Suprapubic skin (tissue), 2 donors: ENCODE measurements around the gene TLX1.

Source experiments
- EP300 ChIP-seq: sonication (generic); formaldehyde crosslinking; IDR thresholded peaks from one replicate; pipeline ENCODE4 v1.6.1; 2017; ENCODE audit warnings: antibody characterized with exemption
- POLR2A ChIP-seq, 2 donors: fragments of 450-650 bp; IDR thresholded peaks; one replicate each; pipeline ENCODE4 v1.6.1; 2017; ENCODE audit warnings: antibody characterized with exemption in 2 of 2, mild to moderate bottlenecking in 2 of 2, moderate library complexity in 2 of 2

DNA sequence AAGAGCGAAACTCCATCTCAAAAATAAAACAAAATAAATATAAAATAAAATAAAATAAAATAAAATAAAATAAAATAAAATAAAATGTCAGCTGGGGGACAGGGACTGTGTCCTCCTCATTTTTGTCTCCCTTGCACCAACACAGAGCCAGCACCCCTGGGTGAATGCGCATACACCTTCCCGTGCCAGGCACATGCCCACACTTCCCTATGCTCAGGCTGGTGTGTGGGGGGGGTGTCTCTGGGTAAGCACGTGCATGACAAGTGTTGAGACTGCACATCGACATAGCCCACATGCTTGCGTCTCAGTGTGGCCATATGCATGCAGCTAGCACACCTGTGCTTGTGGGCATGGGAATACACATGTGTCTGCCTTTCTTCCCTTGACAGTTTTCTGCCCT lies 24.7 kb upstream of the TLX1 start:
- TF ChIP-seq POLR2A (IDR thresholded peaks at IDR 0.05), result no peak
- no peak for TF ChIP-seq EP300
